Activated CD4-positive, alpha-beta T cell treated with anti-CD3 and anti-CD28 coated beads, Interleukin-2, amount 10 ng/mL, durations not matched to agents 24 days and 14 days (primary cell): ENCODE measurements around the gene NKX6-2. TPM values are rescaled to one million over a fixed set of nuclear protein-coding genes. Genes with fewer than 3 reads are reported as not detected.

Experiments used
- total RNA-seq: library from RNA; stranded (reverse); gene quantifications from 2 replicates; pipeline ENCODE4 v1.2.3, GENCODE V29; 2022

Gene NKX6-2
- total RNA-seq, 1 donor from 2014 or later = not detected

Other genes with a start within 250 kb of the NKX6-2 start
- 10.3 and 10.5 TPM in 2 replicates for gene INPP5A, start 248.4 kb downstream of the NKX6-2 start, total RNA-seq
- gene CFAP46, start 156.4 kb upstream of the NKX6-2 start, total RNA-seq = not detected in 2 replicates